Fibroblast of mammary gland (primary cell): Measurements from ENCODE around the gene HORMAD2.

ENCODE experiments used
- DNase-seq: peaks from one replicate; pipeline ENCODE4 v3.0.0-alpha.2; 2010; ENCODE audit warnings: low read depth
- H3K4me3 ChIP-seq: 2 replicates; pipeline ENCODE4 v1.5.1; 2011; ENCODE audit warnings: low read depth, mild to moderate bottlenecking, low read length, moderate library complexity; ENCODE audit not compliant: control insufficient read depth
- CTCF ChIP-seq: conservative IDR thresholded peaks from 2 replicates; pipeline ENCODE4 v1.5.1; 2011; ENCODE audit warnings: low read depth, low read length, inconsistent platforms; ENCODE audit not compliant: control insufficient read depth, insufficient read depth

HORMAD2 gene

GRCh38 chr22:30158744-30159500 lies 78.7 kb downstream of the HORMAD2 start:
- no peak for TF ChIP-seq CTCF
- H3K4me3 ChIP-seq: no peak overlapping the region
- DNase-seq: no peak

- H3K4me3 ChIP-seq: no peak overlapping the region
- TF ChIP-seq CTCF: no peak
- DNase-seq: peak; percentile 72
Measured at GRCh38 chr22:30159561-30160353, 79.5 kb downstream of the HORMAD2 start.

GRCh38 chr22:30161051-30161469 lies 80.8 kb downstream of the HORMAD2 start:
- no peak for DNase-seq
- no peak overlapping the region for H3K4me3 ChIP-seq
- TF ChIP-seq CTCF: no peak

GRCh38 chr22:30167296-30167695 lies 87.0 kb downstream of the HORMAD2 start:
- DNase-seq: no peak
- TF ChIP-seq CTCF: no peak
- H3K4me3 ChIP-seq: no peak overlapping the region

GRCh38 chr22:30167734-30168133 lies 87.5 kb downstream of the HORMAD2 start:
- TF ChIP-seq CTCF: no peak
- no peak overlapping the region for H3K4me3 ChIP-seq
- no peak for DNase-seq

GRCh38 chr22:30169002-30169401 lies 88.7 kb downstream of the HORMAD2 start:
- H3K4me3 ChIP-seq: no peak overlapping the region
- TF ChIP-seq CTCF: no peak
- DNase-seq: no peak
